GF-D8 (cell line): ENCODE measurements around the gene TSLP.

Experiments used
- DNase-seq: peaks from one replicate; lab custom pipeline; 2025; lab: John Stamatoyannopoulos, UW

The TSLP gene

DNA sequence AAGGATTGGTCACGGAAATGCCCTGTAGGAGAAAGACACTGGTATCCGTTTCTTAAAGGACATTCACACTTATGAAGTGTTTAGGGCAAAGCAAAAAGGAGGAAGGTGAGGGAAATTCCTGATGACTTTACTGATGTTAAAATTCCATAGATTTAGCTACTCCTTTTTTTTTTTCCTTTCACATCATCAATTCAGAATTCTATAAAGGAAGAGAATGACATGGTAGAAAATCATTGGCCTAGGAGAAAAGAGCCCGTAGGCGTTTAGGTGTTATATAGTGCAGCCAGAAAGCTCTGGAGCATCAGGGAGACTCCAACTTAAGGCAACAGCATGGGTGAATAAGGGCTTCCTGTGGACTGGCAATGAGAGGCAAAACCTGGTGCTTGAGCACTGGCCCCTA lies at the start of gene TSLP:
Gene TSLP, plus strand, starts transcription at position 301 of the 400 bp plus-strand sequence. CDS start 178 bp downstream, outside the sequence.
- no peak for DNase-seq

DNA sequence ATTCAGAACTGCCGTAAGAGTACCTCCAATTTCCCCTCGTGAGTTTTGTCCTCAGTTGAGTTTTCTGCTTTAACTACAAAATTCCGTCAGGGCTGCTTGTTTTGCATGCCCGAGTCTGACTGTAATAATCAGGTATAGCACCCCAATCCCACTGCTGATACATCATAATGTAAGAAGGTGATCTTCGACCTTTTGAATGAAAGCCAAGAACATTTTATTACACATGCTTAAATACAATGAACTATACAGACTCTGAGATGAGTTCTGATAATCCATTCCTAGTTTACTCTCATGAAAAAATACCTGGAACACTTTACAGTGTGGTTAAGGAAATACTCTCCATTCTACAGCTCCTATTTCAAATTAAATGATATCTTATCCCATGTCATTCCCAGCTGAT lies 49.2 kb upstream of the TSLP start:
- DNase-seq = no peak

DNA sequence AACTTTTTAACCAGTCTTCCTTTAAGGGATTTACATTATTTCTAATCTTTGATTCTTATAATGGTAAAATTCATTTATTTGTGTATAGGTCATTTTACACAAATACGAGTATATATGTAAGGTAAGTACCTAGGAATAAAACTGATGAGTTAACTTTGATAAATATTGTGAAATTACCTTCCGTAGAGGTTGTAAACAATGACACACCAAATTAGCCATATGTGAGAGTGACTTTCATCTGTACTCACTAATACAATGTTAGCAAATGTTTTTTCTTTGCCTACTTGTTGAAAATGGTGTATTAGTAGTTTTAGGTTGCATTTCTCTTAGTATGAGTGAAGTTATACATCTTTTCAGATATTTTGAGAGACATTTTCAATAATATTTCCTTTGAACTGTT lies 42.6 kb upstream of the TSLP start:
- no peak for DNase-seq

DNA sequence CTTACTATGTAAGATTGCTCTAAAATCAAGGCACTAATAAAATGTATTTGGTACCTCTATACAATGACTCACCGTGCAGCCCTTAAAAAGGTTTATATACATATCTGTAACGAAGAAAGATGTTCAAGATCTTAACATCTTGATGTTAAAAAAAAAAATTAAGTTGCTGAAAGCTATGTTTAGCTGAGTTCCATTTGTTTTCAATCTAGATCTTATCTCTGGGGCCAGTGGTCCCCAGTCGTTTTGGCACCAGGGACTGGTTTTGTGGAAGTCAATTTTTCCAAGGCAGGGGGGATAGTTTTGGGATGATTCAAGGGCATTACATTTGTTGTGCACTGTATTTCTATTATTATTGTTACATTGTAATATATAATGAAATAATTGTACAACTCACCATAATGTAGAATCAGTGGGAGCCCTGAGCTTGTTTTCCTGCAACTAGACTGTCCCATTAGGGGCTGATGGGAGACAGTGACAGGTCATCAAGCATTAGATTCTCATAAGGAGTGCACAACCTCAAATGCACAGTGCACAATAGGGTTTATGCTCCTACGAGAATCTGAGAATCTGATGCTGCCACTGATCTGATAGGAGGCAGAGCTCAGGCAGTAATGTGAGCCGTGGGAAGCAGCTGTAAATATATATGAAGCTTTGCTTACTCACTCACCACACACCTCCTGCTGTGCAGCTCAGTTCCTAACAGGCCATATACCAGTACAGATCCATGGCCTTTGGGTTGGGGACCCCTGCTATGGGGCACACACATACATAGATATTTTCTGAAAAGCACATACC lies 27.6 kb upstream of the TSLP start:
- no peak for DNase-seq

DNA sequence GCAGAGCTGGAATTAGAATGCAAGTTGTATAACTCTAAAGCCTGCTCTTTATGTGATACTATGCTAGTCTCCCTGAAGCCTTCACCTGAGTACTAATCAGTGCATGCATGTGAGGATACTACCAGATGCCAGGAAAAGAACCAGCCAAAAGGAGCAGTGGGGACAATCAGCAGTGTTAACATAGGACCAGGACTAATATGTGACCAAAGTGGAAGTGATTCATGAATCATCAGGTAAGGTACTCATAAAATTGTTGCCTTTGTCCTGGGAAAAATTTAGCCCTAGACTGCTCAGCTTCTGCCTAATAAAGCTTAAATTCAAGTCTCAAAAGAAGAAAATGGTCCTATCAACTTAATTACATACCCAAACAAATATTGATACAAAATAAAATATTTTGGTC lies 13.4 kb upstream of the TSLP start:
- no peak for DNase-seq

DNA sequence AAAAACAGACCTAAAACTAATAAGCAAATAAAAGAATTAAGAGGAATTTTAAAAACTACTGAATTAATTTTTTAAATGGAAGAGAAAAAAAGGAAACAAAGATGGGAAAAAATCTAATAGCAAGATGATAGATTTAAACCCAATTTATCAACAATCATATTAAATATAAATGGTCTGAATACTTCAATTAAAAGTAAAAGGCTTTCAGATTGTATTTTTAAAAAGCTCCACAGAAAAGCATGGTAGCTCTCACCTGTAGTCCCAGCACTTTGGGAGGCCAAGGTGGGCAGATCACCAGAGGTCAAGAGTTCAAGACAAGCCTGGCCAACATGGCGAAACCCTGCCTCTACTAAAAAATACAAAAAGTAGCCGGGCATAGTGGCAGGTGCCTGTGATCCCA lies 11.3 kb upstream of the TSLP start:
- no peak for DNase-seq

DNA sequence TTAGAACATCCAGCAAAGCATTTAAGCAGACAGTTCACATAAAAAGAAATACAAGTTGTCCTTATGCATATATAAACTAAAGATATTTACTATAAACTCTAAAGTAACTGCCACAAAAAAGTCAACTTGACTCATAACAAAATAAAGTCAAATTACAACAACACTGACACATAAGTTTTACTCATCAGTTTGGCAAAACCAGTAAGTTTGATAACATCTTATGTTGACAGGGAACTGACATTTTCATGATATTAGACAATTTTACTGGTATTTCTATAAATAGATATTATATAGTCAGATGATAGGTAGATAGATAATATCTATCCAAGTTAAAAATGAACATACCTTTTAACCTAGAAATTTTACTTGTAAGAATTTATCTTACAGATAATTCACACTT lies 9.9 kb upstream of the TSLP start:
- DNase-seq = no peak

DNA sequence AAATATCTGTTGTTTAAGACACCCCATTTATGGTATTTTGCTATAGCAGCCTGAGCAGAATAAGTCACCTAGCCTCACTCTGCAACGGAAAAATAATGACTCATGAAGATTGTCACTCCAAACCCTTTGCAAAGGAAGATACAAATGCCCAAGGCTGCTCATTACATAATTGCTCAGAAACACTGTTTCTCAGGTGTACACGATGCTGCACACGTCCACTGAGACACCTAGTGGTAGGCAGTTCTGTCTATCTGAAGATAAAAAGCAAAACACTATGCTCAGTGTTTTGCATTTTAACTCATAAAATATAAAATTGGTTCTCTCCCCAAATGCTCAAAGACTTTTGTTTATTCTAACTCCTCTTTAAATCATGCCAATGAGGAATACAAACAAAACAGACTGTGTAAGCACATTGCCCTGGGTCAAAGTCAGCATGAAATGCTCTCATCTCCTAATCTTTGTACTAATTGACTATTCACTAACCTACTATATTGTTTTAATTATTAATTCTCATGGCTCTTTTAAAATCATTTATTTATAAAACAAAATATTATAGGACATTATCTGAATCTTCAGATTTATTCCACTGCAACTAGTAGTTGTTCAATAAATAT lies 7.7 kb upstream of the TSLP start:
- no peak for DNase-seq

DNA sequence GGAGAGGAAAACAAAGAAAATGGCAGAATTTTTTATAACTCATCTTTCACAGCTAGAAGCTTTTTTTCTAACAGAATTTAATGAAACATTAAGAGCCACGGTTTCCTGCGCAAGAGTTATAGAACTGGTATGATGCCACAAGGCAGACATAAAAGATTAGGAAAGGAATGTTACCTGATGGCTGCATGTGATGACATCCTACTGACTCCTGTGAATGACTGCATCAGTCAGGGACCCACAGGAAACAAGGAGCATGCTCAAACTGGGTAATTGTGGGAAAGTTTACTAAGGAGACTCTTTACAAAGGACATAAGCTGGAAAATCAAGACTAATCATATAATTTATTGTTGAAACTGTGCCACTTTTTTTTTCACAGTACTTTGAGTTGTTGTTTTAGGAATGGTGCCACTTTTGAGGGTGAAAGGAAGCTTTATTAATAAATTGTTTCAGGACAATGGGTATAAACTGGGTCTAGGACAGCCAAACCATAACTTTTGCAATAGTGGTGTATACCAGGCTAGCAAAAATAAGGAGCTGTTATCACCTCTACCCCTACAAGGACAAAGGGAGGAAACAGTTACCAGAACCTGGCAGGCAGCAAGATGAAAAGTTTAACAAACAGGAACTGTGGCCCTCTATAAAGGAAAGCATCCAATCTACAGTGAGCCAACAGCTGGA lies 5.1 kb upstream of the TSLP start:
- no peak for DNase-seq

DNA sequence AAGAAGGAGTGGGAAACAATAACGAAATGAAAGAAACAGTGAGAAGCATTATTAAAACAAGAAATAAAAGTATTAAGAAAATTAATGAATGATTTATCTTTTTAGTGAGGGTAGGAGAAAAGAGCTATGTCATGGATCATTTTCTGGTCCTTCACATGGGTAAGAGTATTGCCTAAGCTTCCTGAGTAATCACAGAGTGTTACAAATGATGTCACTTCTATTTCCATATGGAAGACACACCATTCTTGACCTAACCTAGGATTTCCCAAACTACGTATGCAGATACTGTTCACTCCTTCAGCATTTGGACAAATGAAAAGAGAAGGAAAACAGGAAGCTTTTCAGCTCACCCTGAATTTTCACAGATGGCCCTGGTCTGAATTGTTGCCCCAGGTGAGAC lies 3.3 kb upstream of the TSLP start:
- no peak for DNase-seq

DNA sequence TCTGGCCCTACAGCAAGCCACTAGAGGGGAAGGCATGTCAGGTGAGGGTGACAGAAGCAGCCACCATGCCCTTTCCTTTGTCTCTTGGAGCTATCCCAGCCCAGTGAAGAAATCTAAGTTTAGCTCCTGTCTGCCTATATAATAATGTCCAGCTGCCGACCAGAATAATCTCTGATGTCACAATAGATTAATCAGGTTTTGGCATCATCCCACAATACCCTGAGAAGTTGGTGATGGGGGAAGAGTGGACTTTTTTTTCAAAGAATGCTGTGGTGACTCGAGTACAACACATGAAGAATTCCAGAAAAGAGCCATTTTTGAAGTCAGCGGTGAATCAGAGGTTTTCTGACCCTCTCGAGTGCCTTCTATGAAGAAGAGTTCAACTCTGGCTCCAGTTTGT lies 1.7 kb upstream of the TSLP start:
- DNase-seq = no peak

DNA sequence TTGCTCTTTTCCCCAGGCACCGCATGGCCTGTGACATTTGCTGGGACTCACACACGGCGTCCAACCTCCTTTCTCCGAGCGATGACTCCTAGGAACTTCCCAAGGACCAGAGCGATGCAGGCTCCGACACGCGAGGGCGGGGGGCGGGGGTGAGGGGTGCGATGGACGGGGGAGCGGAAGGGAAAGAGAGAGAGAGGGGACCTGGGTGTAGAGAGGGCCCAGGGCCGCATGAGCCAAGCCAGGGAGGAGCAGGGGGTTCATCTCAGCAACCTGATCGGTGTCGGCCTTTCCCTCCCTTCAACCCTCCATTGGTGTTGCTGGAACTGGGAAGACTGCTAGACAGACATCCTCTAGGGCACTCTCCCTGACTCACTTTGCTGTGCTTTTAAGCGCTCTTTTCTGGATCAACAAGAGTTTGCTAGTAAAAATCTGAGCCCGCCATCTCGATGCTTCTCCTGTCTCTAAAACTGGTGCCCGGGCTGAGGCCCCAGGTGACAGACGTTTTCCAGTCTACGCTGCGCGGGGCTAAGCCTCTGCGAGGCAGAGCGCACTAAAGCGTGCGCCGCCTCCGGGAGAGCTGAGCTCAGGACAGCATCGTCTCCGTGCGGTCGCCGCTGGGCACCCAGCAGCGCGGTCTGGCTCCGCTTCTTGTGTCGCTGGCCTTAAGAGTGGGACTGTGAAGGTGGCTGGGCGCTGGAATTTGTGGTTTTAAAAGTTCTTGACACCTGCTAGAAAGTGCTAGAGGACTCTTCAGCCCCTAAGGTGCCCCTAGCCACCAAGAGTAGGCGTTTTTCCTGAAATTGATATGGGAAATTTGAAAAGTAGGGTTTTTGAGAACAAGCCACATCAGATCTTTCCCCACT lies 1.0 kb upstream of the TSLP start:
- no peak for DNase-seq

DNA sequence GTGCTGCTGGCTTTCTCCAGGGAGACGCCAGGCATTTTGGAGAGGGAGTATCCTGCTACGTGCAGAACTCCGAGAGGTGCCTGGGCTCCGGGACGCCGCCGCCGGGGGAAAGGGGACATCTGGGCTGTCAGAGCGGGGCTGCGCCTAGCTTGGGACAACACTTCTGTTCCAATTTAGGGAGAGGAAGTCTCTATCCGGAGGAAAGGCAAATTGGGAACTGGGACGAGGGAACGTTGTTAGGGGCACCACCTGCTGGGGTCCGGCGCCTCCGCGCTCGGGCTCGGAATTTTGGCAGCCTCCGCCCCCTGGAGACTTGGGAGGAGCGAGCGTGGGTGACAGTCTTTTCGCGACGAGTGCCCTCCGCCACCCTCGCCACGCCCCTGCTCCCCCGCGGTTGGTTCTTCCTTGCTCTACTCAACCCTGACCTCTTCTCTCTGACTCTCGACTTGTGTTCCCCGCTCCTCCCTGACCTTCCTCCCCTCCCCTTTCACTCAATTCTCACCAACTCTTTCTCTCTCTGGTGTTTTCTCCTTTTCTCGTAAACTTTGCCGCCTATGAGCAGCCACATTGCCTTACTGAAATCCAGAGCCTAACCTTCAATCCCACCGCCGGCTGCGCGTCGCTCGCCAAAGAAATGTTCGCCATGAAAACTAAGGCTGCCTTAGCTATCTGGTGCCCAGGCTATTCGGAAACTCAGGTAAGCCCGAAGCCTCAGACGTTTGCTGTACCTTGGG lies 1.6 kb downstream of the TSLP start:
- no peak for DNase-seq

DNA sequence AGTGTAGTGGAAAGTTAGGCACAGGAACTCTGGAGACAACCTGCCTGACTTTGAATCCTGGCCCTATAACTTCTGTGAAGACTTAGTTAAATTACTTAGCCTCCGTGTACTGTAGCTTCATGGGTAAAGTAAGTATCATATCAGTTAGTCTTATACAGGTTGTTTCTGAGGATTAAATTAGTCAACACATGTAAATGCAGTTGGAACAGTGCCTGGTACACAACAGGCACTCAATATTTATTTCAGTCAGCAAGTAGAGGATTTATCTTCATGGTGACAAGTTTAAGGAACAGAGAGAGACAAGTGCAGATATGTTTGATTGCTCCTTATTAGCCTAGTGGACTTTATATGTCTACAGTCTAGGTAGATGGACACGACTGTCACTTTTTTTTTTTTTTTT lies 2.7 kb downstream of the TSLP start:
- DNase-seq = no peak

DNA sequence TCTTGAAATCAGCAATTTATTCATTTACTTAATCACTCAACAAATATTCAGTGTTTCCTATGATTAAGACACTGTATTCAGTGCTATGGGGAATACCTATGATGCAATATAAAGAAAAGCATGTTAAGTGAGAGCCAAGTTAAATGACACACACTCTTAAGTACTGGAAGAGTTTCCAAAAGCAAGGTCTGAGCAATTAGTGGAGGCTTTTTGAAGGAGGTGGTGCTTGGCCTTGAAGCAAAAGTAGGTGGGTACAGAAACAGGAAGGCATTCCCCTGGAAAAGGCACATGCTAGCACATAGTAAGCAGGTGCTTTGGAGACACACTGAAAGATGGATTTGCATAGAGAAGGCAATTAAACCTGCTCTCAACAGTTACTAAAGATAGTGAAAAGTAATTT lies 4.0 kb downstream of the TSLP start:
- no peak for DNase-seq

DNA sequence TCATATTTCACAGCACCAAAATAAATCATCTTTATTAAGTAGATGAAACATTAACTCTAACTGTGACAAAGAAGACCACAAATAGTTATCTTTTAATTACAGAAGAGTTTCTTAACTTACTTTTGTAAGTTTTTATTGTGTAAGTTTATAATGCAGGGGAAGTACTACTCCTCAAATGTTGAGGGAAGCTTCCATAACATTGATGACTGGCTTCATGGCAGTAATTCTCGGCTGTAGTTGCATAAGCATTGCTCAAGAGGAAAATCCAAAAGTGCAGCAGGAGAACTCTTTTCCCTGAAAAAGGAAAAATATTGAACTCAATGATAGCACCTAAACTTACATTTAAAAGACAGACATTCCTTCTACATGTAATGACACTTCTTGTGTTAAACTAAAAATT lies 4.6 kb downstream of the TSLP start:
- no peak for DNase-seq

DNA sequence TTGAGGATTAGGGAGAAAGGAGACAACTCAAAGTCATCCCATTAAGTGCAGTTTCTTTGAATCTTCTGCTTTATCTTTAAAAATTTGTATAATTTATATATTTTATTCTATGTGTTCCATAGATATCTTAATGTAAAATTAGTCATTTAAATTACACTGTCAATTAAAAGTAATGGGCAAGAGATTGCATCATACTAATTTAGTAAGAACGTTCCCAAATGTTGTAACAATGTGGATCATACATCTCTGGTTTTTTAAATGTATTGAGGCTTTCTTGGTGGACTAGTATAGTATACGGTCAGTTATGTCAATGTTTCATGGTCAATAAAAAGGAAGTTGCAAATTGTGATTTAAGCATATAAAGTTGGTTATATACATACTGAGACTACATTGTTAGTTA lies 6.2 kb downstream of the TSLP start:
- no peak for DNase-seq

DNA sequence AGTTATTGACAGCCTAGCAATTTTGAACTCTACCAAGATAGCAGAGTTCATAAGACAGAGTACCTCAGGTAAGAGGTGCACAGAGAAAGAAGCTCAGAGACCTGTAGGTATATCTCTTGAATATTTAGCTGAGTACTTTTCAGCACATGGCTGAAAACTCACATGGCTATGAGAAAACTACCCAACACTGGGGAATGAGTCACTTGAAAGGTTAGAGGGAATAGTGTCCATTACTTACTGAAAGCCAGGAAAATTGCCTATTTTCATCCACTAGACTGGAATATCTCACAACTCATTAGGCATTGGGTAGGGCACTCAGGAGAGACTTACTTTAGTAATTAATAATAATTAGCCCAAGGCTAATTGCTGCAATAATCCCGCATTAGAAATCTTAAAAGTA lies 8.3 kb downstream of the TSLP start:
- no peak for DNase-seq

DNA sequence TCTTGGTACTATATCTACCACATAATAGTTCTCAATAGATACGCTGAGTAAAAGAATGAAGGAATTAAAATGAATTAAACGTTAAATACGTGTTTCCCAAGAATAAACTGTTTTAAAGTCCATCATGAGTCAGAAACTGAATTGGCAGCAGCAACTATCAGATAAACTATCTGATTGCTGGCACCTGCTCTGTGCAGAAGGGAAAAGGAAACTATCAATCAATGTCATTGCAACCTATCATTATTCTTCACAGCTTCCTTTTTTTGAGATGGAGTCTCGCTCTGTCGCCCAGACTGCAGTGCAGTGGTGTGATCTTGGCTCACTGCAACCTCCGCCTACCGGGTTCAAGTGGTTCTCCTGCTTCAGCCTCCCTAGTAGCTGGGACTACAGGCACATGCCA lies 11.8 kb downstream of the TSLP start:
- DNase-seq = peak; percentile 14

DNA sequence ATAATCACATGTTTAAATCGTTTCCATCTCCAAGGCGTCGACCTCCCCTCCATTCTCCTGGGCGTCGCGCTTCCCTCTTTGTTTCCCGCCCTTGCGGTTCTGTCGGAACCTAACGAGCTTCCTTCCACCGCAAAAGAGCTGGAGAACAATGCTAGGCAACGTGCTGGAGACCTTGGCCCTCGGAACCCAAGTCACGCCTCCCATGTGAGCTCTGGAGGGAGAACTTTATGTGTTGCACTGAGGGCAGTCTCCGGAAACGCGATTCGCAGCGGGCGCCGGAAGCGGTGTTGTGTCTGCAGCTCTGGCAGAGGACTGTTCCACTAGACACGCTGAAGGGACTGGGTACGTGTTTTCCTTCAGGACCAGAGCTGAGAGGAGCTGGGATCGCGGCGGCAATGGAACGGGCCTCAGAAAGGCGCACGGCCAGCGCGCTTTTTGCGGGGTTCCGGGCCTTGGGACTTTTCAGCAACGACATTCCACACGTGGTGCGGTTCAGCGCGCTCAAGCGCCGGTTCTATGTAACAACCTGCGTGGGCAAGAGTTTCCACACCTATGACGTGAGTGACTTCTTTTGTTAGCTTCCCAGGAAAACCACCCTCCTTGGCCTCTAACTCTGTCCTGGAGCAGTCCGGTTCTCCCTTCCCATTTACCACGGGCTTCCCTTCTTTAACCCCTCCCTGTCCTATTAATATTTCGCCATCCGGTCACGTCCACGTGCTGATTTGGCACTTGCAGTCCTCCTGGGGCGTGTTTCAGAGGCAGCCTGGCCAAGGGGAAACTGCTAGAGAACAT lies 20.7 kb downstream of the TSLP start, which contains the start of gene WDR36:
Gene WDR36, plus strand, starts transcription at position 287 of the 792 bp plus-strand sequence. Its CDS starts 109 bp downstream, at position 396.
- DNase-seq = peak; percentile 59

DNA sequence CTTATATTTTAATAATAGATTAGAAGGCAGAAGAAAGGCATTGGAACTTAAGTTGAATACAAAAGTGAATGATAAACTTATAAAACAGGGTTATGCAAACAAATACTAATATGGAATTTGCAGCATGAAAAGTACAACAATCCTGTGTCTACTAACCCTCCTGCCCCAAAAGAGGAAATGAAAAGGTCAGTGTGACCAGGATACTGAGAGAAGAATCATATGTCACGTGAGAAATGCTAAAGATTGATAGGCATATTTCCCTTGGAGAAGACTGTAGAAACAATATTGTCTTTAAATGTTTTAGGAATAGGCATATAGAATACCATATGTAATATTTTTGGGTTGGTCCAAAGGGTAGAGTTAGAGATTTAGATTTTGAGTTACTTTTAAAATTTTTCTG lies 24.5 kb downstream of the TSLP start:
- DNase-seq = no peak
